GM21619 (cell line): Measurements from ENCODE around the gene ATP6V0C.
"Not testable (repeated sequence)": the region's sequence is repeated elsewhere in the genome, so short reads cannot be mapped to it uniquely, and the experiment has no call there.

ENCODE experiments used
- ATAC-seq: cut with Tn5 transposase; IDR thresholded peaks from one replicate; pipeline ENCODE4 v1.9.1; 2021; ENCODE audit not compliant: unreplicated experiment

ATP6V0C gene

GRCh38 chr16:2474877-2475412, 38.8 kb upstream of the ATP6V0C start, which contains the start of gene TBC1D24:
Gene TBC1D24, plus strand, starts transcription at chr16:2475127. Its CDS starts 21,022 bp downstream, at chr16:2496149.
- peak; percentile 52 for ATAC-seq

- no peak for ATAC-seq
Measured at GRCh38 chr16:2475413-2476344, 38.1 kb upstream of the ATP6V0C start.

GRCh38 chr16:2476345-2476720, 37.4 kb upstream of the ATP6V0C start:
- ATAC-seq: no peak

GRCh38 chr16:2476741-2477140, 37.0 kb upstream of the ATP6V0C start:
- no peak for ATAC-seq

- ATAC-seq: no peak
Measured at GRCh38 chr16:2477327-2477726, 36.4 kb upstream of the ATP6V0C start.

- no peak for ATAC-seq
Measured at GRCh38 chr16:2478279-2478678, 35.5 kb upstream of the ATP6V0C start.

GRCh38 chr16:2479996-2480395, 33.8 kb upstream of the ATP6V0C start:
- ATAC-seq: not testable (repeated sequence)

- no peak for ATAC-seq
Measured at GRCh38 chr16:2480948-2481347, 32.8 kb upstream of the ATP6V0C start.

GRCh38 chr16:2481676-2482075, 32.1 kb upstream of the ATP6V0C start:
- ATAC-seq: no peak

- no peak for ATAC-seq
Measured at GRCh38 chr16:2482249-2482648, 31.5 kb upstream of the ATP6V0C start.

- ATAC-seq: no peak
Measured at GRCh38 chr16:2482708-2483534, 30.8 kb upstream of the ATP6V0C start.

- ATAC-seq: no peak
Measured at GRCh38 chr16:2483939-2484897, 29.5 kb upstream of the ATP6V0C start.

- no peak for ATAC-seq
Measured at GRCh38 chr16:2484898-2485508, 28.7 kb upstream of the ATP6V0C start.

- no peak for ATAC-seq
Measured at GRCh38 chr16:2485811-2486507, 27.8 kb upstream of the ATP6V0C start.

- ATAC-seq: peak; percentile 67
Measured at GRCh38 chr16:2486645-2487516, 26.9 kb upstream of the ATP6V0C start.

GRCh38 chr16:2487517-2487842, 26.3 kb upstream of the ATP6V0C start:
- no peak for ATAC-seq

- ATAC-seq: no peak
Measured at GRCh38 chr16:2487903-2488531, 25.7 kb upstream of the ATP6V0C start.

GRCh38 chr16:2489581-2489980, 24.2 kb upstream of the ATP6V0C start:
- ATAC-seq: no peak
